IMR-90 (cell line): Measurements from ENCODE around the gene TRIM66. TPM values are rescaled to one million over a fixed set of nuclear protein-coding genes. Genes with fewer than 3 reads are reported as not detected.

Experiments
- MXI1 ChIP-seq: IDR thresholded peaks from 2 replicates; pipeline ENCODE4 v1.6.1; 2012; ENCODE audit warnings: low read depth, mild to moderate bottlenecking, low read length, moderate library complexity, borderline replicate concordance
- polyA plus RNA-seq, 3 experiments: library from polyadenylated mRNA; depleted of rRNA; stranded (reverse); fragments of >200 nt; gene quantifications; 2 replicates each; pipeline ENCODE4 v1.2.3, GENCODE V29; 2012; ENCODE audit warnings: low replicate concordance in 1 of 3
- total RNA-seq: library from RNA; depleted of rRNA; stranded (reverse); fragments of >200 nt; gene quantifications from 2 replicates; pipeline ENCODE4 v1.2.3, GENCODE V29; 2012
- TF ChIP-seq, protein P1 (sequence below): conservative IDR thresholded peaks from 2 replicates; pipeline ENCODE4 v1.5.1; 2012; ENCODE audit warnings: mild to moderate bottlenecking, low read depth, low read length, improper control_type of control experiment

The TRIM66 gene
- total and polyA plus RNA-seq, 2 of the 4 experiments (the other 2 are of a cell fraction): 4.4 to 5.0 TPM

GRCh38 chr11:8682303-8683114 is at the start of gene TRIM66, which contains the start of gene RPL27A (continued):
- TF ChIP-seq, protein P1, sequence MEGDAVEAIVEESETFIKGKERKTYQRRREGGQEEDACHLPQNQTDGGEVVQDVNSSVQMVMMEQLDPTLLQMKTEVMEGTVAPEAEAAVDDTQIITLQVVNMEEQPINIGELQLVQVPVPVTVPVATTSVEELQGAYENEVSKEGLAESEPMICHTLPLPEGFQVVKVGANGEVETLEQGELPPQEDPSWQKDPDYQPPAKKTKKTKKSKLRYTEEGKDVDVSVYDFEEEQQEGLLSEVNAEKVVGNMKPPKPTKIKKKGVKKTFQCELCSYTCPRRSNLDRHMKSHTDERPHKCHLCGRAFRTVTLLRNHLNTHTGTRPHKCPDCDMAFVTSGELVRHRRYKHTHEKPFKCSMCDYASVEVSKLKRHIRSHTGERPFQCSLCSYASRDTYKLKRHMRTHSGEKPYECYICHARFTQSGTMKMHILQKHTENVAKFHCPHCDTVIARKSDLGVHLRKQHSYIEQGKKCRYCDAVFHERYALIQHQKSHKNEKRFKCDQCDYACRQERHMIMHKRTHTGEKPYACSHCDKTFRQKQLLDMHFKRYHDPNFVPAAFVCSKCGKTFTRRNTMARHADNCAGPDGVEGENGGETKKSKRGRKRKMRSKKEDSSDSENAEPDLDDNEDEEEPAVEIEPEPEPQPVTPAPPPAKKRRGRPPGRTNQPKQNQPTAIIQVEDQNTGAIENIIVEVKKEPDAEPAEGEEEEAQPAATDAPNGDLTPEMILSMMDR: peak; percentile 10; the same call in 1 of the 2 replicates
- TF ChIP-seq MXI1: peak; percentile 5; the same call in 1 of the 2 replicates
